ENCODE data around the gene SNORC. TPM values are rescaled to one million over a fixed set of nuclear protein-coding genes. Genes with fewer than 3 reads are reported as not detected.
A peak's percentile ranks its signal among the peaks of the same experiment; 100 is the strongest.

SNORC gene
- total and polyA plus RNA-seq, 10 of the 15 experiments (the other 5 are each of a cell fraction or from before 2014, with no cell fraction given), result 0.04 to 0.74 (median 0.45) TPM; not detected in 4

- no peaks in the 10 kb centered on the region; a peak in 1 of 4 replicates for H3K27me3 ChIP-seq (replicated peaks in 1 of 2; ENCODE audit: control insufficient read depth in 2 of 2, insufficient read depth in 2 of 2, low read length in 1 of 2)
- no TSS peak for BruUV-seq (replicated peaks)
- peak overlapping the region; percentile 36; the same call in 1 of the 2 replicates for H3K4me3 ChIP-seq
- RAD21 ChIA-PET (ENCODE audit: unreplicated experiment), result no interaction called here
- CTCF ChIA-PET, result interaction anchor here (0.9 kb wide), 1 partner anchor 177 kb away, joined by 4 read pairs; no protein-coding TSS in a partner anchor
- H4K20me1 ChIP-seq (ENCODE audit: control insufficient read depth, insufficient read depth), result no peaks in the 10 kb centered on the region
- no peaks in the 10 kb centered on the region for H3K9me3 ChIP-seq (replicated peaks; ENCODE audit: control insufficient read depth, insufficient read depth, low read length)
- TF ChIP-seq HDAC6 (IDR thresholded peaks at IDR 0.05; ENCODE audit: unreplicated experiment), result peak; percentile 97
- TF ChIP-seq, protein P1, sequence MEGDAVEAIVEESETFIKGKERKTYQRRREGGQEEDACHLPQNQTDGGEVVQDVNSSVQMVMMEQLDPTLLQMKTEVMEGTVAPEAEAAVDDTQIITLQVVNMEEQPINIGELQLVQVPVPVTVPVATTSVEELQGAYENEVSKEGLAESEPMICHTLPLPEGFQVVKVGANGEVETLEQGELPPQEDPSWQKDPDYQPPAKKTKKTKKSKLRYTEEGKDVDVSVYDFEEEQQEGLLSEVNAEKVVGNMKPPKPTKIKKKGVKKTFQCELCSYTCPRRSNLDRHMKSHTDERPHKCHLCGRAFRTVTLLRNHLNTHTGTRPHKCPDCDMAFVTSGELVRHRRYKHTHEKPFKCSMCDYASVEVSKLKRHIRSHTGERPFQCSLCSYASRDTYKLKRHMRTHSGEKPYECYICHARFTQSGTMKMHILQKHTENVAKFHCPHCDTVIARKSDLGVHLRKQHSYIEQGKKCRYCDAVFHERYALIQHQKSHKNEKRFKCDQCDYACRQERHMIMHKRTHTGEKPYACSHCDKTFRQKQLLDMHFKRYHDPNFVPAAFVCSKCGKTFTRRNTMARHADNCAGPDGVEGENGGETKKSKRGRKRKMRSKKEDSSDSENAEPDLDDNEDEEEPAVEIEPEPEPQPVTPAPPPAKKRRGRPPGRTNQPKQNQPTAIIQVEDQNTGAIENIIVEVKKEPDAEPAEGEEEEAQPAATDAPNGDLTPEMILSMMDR (IDR thresholded peaks at IDR 0.05 in 2 of 3, conservative IDR thresholded peaks at IDR 0.05 in 1 of 3; ENCODE audit: control insufficient read depth in 2 of 3, extremely low read depth in 1 of 3, insufficient read depth in 1 of 3, low read depth in 3 of 3, low read length in 3 of 3), result peak in 1 of 3 experiments; percentile 24; a peak in 1 of 6 replicates
- no peak for TF ChIP-seq STAT3 (IDR thresholded peaks at IDR 0.05; ENCODE audit: low read depth, low read length)
- TF ChIP-seq MTA3 (IDR thresholded peaks at IDR 0.05; ENCODE audit: borderline replicate concordance, low read length), result no peak
- peak; percentile 24; the same call in 1 of the 2 replicates for TF ChIP-seq IKZF1 (conservative IDR thresholded peaks at IDR 0.05)
- no peak for TF ChIP-seq EED (IDR thresholded peaks at IDR 0.05; ENCODE audit: low read depth)
- TF ChIP-seq LARP7 (IDR thresholded peaks at IDR 0.05), result peak; percentile 52; the same call in 1 of the 2 replicates
- peak in 1 of 2 experiments; percentile 71; a peak in 2 of 4 replicates for TF ChIP-seq BHLHE40 (IDR thresholded peaks at IDR 0.05; ENCODE audit: borderline replicate concordance in 1 of 2, low read depth in 2 of 2, low read length in 1 of 2)
- no peak for TF ChIP-seq ZNF622 (IDR thresholded peaks at IDR 0.05)
- no peak for TF ChIP-seq SKIL (IDR thresholded peaks at IDR 0.05; ENCODE audit: low read depth, poor library complexity, severe bottlenecking)
- no peak for TF ChIP-seq YBX1 (IDR thresholded peaks at IDR 0.05)
- peak overlapping the region; percentile 60 for H3K4me2 ChIP-seq (ENCODE audit: control insufficient read depth, insufficient read depth)
- no peak for FAIRE-seq
- in situ Hi-C loops (cut with MboI), result no loop called here
- H3K9ac ChIP-seq (ENCODE audit: control insufficient read depth, insufficient read depth, low read length), result no peak overlapping the region
- ATAC-seq, result peak; percentile 58
- H2AFZ ChIP-seq (ENCODE audit: control insufficient read depth, low read depth, low read length), result peak overlapping the region; percentile 29; the same call in 1 of the 2 replicates
- POLR2A ChIA-PET, result no interaction called here
- intact Hi-C loops (cut with micrococcal nuclease; ENCODE audit: unreplicated experiment), result no loop called here
- DNase-seq (ENCODE audit: low read depth, low spot score), result no peak
- H3K27ac ChIP-seq (ENCODE audit: control insufficient read depth, insufficient read depth), result no peak overlapping the region
- H3K79me2 ChIP-seq (ENCODE audit: control insufficient read depth, insufficient read depth, low read length), result no peaks in the 10 kb centered on the region
- H3K36me3 ChIP-seq (ENCODE audit: control insufficient read depth in 2 of 2, insufficient read depth in 2 of 2, low read length in 1 of 2), result no peaks in the 10 kb centered on the region; a peak in 1 of 4 replicates
- SMC1A ChIA-PET (ENCODE audit: uncharacterized antibody, unreplicated experiment), result no interaction called here
- H3K4me1 ChIP-seq (ENCODE audit: control insufficient read depth, insufficient read depth, low read length), result no peaks in the 10 kb centered on the region
- 4% methylated on average over 95 of the region's 119 CpGs for WGBS (ENCODE audit: insufficient coverage, insufficient replicate concordance, low lambda C conversion rate, missing lambda C conversion rate)
These were observed 6.3 kb downstream of the SNORC start for GRCh38 chr2:232876161-232876977.

All from GM12878 (cell line).